Mucosa of descending colon (tissue), 3 donors: ENCODE data around the gene LBH. TPM values are rescaled to one million over a fixed set of nuclear protein-coding genes. Genes with fewer than 3 reads are reported as not detected.
A peak's percentile ranks its signal among the peaks of the same experiment; 100 is the strongest.

ENCODE experiments used
- ATAC-seq: fragments of 200-7000 bp; cut with Tn5 transposase; one replicate; pipeline ENCODE4 v1.9.1; 2020; ENCODE audit warnings: mild to moderate bottlenecking, moderate library complexity
- DNase-seq, 3 donors: peaks; one replicate each; pipeline ENCODE4 v3.0.0-alpha.2; 2020
- H3K36me3 ChIP-seq: fragments of 200-600 bp; one replicate; pipeline ENCODE4 v1.8.0; 2021; ENCODE audit warnings: low read depth, mild to moderate bottlenecking
- H3K4me1 ChIP-seq: fragments of 200-600 bp; one replicate; pipeline ENCODE4 v1.8.0; 2021; ENCODE audit warnings: low read depth, mild to moderate bottlenecking
- H3K4me3 ChIP-seq: fragments of 200-600 bp; one replicate; pipeline ENCODE4 v1.8.0; 2021; ENCODE audit warnings: mild to moderate bottlenecking
- H3K9me3 ChIP-seq: fragments of 200-600 bp; one replicate; pipeline ENCODE4 v1.8.0; 2021; ENCODE audit warnings: mild to moderate bottlenecking
- intact Hi-C, 2 donors: fragments of 100-400 bp; cut with DNase I in 1 of 2; cut with micrococcal nuclease in 1 of 2; formaldehyde crosslinking; loops; one replicate each; pipeline versions ENCODE4 v1.11.0 to v1.11.1; 2022; cut with DNase I, micrococcal nuclease
- long read RNA-seq, 2 donors: library from polyadenylated mRNA; unstranded; transcript quantifications; one replicate each; pipeline ENCODE4 v2.0.0, GENCODE V29; 2019 to 2021
- total RNA-seq, 3 donors: library from RNA; stranded (reverse); fragmentation: NEBNext Ultra II Directional in 2 of 3; extraction: Animal tissue kit (Norgen Biotek cat#: 25700) in 2 of 3; gene quantifications; one replicate each; pipeline versions ENCODE4 v1.2.1 to v1.2.4, GENCODE V29; 2021 to 2023
- TF ChIP-seq, protein P1 (sequence below): fragments of 200-600 bp; IDR thresholded peaks from one replicate; pipeline ENCODE4 v1.8.0; 2022; ENCODE audit warnings: antibody characterized with exemption, mild to moderate bottlenecking
- donor health status: DM: no; HTN: no; CAD: no; lungs with moderate emphysema.
- donor health status: DM: no; HTN: no; CAD: no.
- donor health status: DM: no; HTN: yes; CAD: no.

The LBH gene
- 10 to 100 TPM in 2 of 3 donors, 1 to 10 TPM in 1; 7.2 to 12.8 (median 12.4) TPM for total RNA-seq
- long read RNA-seq, donor 1, transcript LBH-201 (3 exons, 3,095 nt), result major isoform, 8 of 12 reads
- long read RNA-seq, donor 1, partial matches to known transcripts, result 1 of 12 reads
- long read RNA-seq, donor 1, other reads (novel, unspliced or antisense), result 2 of 12 reads
- long read RNA-seq, donor 2, partial matches to known transcripts, result 1 of 6 reads
- long read RNA-seq, donor 2, other reads (novel, unspliced or antisense), result 1 of 6 reads

DNA sequence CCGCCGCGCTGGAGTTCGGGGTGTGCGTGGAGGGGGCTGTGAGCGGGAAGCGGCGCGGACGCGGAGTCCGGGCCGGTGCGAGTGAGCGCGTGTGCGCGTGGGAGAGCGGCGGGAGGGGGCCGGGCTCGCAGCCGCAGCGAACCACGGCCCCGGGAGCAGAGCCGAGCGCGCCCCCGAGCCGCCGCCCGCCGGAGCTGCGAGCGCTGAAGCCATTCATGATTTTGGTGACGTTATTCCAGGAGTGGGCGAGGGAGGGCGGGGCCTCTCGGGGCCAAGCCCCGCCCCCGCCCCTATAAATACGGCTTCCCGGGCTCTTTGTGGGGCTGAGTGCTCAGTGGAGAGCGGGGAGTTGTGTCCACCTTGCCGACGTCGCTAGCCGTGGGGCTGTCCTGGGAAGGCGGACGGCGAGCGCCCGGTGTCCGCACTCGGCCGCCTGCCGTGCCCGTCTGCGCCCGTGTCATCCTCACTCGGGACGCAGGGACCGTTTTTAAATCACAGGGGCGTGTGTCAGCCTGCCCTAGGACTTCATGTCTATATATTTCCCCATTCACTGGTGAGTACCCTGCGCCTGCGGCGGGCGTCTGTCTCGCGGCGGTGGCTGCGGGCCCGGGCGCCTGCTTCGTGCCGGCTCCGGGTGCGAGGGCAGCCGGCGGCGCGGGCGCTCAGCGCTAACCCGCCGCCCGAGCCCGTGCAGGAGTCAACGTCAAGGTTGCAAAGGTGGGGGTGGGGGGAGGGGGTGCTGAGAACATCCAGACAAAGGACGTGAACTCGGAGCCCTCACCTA lies at the start of gene LBH:
LBH (plus strand) TSS at position 323 of the 784 bp plus-strand sequence; CDS start at position 528, 205 bp downstream.
- Histone ChIP-seq H3K4me1 (peaks cover 7% of the 10 kb centered on the region), H3K36me3 (no peaks in the 10 kb centered on the region), H3K4me3 (peak within 1 kb of the TSS; percentile 18), H3K9me3 (no peaks in the 10 kb centered on the region)
- DNase-seq (peak; percentile 81 to 87 (median 87)), ATAC-seq (peak; percentile 74)
- intact Hi-C loops, result no loop called here
- TF ChIP-seq, protein P1, sequence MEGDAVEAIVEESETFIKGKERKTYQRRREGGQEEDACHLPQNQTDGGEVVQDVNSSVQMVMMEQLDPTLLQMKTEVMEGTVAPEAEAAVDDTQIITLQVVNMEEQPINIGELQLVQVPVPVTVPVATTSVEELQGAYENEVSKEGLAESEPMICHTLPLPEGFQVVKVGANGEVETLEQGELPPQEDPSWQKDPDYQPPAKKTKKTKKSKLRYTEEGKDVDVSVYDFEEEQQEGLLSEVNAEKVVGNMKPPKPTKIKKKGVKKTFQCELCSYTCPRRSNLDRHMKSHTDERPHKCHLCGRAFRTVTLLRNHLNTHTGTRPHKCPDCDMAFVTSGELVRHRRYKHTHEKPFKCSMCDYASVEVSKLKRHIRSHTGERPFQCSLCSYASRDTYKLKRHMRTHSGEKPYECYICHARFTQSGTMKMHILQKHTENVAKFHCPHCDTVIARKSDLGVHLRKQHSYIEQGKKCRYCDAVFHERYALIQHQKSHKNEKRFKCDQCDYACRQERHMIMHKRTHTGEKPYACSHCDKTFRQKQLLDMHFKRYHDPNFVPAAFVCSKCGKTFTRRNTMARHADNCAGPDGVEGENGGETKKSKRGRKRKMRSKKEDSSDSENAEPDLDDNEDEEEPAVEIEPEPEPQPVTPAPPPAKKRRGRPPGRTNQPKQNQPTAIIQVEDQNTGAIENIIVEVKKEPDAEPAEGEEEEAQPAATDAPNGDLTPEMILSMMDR, result no peak

DNA sequence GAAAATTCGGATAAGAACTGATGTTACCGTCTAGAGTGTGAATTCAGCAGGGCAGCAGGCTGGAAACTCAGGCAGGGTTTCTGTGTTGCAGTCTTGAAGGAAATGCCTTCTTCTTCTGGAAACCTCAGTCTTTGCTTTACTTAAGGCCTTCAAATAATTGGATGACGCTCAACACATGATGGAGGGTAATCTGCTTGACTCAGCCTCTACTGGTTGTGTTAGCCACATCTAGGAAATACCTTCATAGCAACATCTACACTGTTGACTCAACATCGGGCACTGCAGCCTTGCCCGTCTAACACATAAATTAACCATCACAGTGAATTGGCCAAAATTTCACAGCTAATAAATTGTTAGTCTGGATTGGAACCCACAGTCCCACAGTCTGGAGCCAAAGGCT lies 47.3 kb upstream of the LBH start:
- no peaks in the 10 kb centered on the region for H3K4me1 ChIP-seq
- intact Hi-C loops, result no loop called here
- TF ChIP-seq, protein P1, result no peak
- no peak overlapping the region for H3K4me3 ChIP-seq
- DNase-seq, result no peak
- H3K36me3 ChIP-seq, result no peaks in the 10 kb centered on the region
- H3K9me3 ChIP-seq, result no peaks in the 10 kb centered on the region
- no peak for ATAC-seq

DNA sequence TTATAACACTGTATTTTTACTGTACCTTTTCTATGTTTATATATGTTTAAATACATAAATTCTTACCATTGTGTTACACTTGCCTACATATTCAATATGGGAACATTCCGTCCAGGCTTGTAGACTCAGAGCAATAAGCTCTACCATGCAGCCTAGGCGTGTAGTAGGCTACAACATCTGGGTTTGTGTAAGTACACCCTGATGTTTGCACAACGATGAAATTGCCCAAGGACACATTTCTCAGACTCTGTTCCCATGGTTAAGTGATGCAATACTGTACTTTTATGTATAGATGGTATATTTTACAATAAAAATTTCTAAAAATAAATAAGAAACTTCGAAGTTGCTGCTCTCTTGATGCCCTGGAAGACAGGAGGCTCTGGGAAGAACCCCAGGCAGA lies 46.2 kb upstream of the LBH start:
- Histone ChIP-seq H3K36me3 (no peaks in the 10 kb centered on the region), H3K4me1 (no peaks in the 10 kb centered on the region), H3K4me3 (no peak overlapping the region), H3K9me3 (no peaks in the 10 kb centered on the region)
- TF ChIP-seq, protein P1, result no peak
- peak; percentile 88 for ATAC-seq
- intact Hi-C loops, result no loop called here
- no peak for DNase-seq

DNA sequence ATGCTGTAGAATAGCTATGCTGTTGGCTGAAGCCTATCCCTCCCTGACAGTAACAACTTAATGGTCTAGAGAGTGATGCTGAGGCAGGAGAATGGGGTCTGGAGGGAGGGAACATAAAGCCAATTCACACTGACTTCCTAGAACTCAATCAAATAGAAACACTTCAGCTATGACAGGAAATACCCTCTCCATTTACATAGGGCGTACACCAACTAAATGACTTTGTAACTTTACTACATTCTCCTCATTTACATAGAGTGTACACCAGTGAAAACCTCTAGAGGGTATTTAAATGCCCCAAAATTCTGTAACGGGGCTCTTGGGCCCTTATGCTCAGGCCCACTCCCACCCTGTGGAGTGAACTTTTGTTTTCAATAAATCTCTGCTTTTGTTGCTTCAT lies 43.0 kb upstream of the LBH start:
- DNase-seq (no peak), ATAC-seq (no peak)
- H3K36me3 ChIP-seq, result no peaks in the 10 kb centered on the region
- no peak overlapping the region for H3K4me3 ChIP-seq
- H3K9me3 ChIP-seq, result no peaks in the 10 kb centered on the region
- TF ChIP-seq, protein P1, result no peak
- H3K4me1 ChIP-seq, result no peaks in the 10 kb centered on the region
- intact Hi-C loops, result no loop called here

DNA sequence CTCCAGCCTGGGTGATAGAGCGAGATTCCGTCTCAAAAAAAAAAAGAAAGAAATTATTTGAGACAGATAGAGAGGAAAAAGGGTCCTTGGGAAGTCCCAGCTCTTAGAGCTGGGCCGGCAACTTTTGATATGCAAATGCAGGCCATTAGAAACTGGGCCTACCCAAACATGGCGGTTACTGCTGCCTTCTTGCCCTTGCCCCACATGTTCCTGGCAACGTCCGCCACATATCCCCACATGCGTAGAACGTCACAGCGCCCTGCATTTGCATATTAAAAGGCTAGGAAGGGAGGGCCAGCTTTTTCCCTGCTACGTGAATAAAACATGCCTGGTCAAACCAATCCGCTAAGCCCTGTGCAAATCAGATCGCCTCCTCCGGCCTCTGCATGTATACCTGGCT lies 40.7 kb upstream of the LBH start:
- DNase-seq, result no peak

More for the DNA sequence above, 40.7 kb upstream of the LBH start:
- no peak overlapping the region for H3K4me3 ChIP-seq
- TF ChIP-seq, protein P1, result no peak
- no peaks in the 10 kb centered on the region for H3K36me3 ChIP-seq
- H3K4me1 ChIP-seq, result no peaks in the 10 kb centered on the region
- no peaks in the 10 kb centered on the region for H3K9me3 ChIP-seq
- intact Hi-C loops, result no loop called here
- ATAC-seq, result no peak
